Activated T-helper 1 cell treated with Interleukin-2 at 50 U/mL for 16 hours (primary cell): ENCODE results near the gene SLC2A6.

Experiments
- DNase-seq: peaks from one replicate; pipeline ENCODE4 v3.0.0-alpha.2; 2020; ENCODE audit warnings: low read depth

Gene SLC2A6

GRCh38 chr9:133496861-133497842, 18.3 kb upstream of the SLC2A6 start:
- no peak for DNase-seq

GRCh38 chr9:133495327-133496293, 16.7 kb upstream of the SLC2A6 start:
- no peak for DNase-seq

- DNase-seq = no peak
Observed at GRCh38 chr9:133494636-133495326, 15.9 kb upstream of the SLC2A6 start.

GRCh38 chr9:133493845-133494540, 15.1 kb upstream of the SLC2A6 start:
- no peak for DNase-seq

- DNase-seq = no peak
Observed at GRCh38 chr9:133493428-133493827, 14.5 kb upstream of the SLC2A6 start.

- DNase-seq = no peak
Observed at GRCh38 chr9:133492061-133493021, 13.4 kb upstream of the SLC2A6 start.

- DNase-seq = no peak
Observed at GRCh38 chr9:133491656-133491925, 12.7 kb upstream of the SLC2A6 start.

GRCh38 chr9:133490865-133491655, 12.2 kb upstream of the SLC2A6 start:
- DNase-seq = no peak

GRCh38 chr9:133490201-133490681, 11.3 kb upstream of the SLC2A6 start:
- DNase-seq = no peak

GRCh38 chr9:133489253-133490190, 10.6 kb upstream of the SLC2A6 start:
- no peak for DNase-seq

GRCh38 chr9:133488686-133489252, 9.9 kb upstream of the SLC2A6 start:
- DNase-seq = no peak

GRCh38 chr9:133487331-133487725, 8.4 kb upstream of the SLC2A6 start:
- no peak for DNase-seq

GRCh38 chr9:133485531-133486260, 6.8 kb upstream of the SLC2A6 start:
- no peak for DNase-seq

GRCh38 chr9:133484671-133485437, 6.0 kb upstream of the SLC2A6 start:
- no peak for DNase-seq

GRCh38 chr9:133483611-133484010, 4.7 kb upstream of the SLC2A6 start:
- DNase-seq = no peak
